IPS-11a (cell line): Measurements from ENCODE around the gene CMTM2.
"Not testable (repeated sequence)": the region's sequence is repeated elsewhere in the genome, so short reads cannot be mapped to it uniquely, and the experiment has no call there.

Experiments
- H3K4me3 ChIP-seq: one replicate; pipeline ENCODE4 v1.5.1; 2013; ENCODE audit warnings: low read depth, low read length, control low read depth

Gene CMTM2

DNA sequence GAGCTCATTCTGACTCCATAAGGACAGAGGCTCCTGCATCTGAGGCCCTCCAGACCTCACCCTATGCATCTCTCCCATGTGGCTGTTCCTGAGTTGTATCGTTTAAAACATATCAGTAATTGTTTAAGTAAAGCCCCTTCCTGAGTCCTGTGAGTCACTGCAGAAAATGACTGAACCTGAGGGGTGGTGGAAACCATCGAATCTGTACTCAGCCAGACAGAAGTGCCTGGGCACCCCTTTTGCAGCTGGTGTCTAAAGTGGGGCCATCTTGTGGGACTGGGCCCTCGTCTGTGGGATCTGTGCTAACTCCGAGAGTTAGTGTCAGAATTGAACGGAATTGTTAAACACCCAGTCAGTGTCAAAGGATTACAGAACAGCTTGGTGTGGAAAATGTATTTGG lies 50.6 kb downstream of the CMTM2 start:
- H3K4me3 ChIP-seq = no peak overlapping the region

DNA sequence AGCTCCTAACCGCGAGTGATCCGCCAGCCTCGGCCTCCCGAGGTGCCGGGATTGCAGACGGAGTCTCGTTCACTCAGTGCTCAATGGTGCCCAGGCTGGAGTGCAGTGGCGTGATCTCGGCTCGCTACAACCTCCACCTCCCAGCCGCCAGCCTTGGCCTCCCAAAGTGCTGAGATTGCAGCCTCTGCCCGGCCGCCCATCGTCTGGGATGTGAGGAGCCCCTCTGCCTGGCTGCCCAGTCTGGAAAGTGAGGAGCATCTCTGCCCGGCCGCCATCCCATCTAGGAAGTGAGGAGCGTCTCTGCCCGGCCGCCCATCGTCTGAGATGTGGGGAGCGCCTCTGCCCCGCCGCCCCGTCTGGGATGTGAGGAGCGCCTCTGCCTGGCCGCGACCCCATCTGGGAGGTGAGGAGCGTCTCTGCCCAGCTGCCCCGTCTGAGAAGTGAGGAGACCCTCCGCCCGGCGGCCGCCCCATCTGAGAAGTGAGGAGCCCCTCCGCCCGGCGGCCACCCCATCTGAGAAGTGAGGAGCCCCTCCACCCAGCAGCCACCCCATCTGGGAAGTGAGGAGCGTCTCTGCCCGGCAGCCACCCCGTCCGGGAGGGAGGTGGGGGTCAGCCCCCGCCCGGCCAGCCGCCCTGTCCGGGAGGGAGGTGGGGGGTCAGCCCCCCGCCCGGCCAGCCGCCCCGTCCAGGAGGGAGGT lies 51.4 kb downstream of the CMTM2 start:
- H3K4me3 ChIP-seq = not testable (repeated sequence)

DNA sequence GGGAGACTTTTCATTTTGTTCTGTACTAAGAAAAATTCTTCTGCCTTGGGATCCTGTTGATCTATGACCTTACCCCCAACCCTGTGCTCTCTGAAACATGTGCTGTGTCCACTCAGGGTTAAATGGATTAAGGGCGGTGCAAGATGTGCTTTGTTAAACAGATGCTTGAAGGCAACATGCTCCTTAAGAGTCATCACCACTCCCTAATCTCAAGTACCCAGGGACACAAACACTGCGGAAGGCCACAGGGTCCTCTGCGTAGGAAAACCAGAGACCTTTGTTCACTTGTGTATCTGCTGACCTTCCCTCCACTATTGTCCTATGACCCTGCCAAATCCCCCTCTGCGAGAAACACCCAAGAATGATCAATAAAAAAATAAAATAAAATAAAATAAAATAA lies 52.3 kb downstream of the CMTM2 start:
- H3K4me3 ChIP-seq = not testable (repeated sequence)

DNA sequence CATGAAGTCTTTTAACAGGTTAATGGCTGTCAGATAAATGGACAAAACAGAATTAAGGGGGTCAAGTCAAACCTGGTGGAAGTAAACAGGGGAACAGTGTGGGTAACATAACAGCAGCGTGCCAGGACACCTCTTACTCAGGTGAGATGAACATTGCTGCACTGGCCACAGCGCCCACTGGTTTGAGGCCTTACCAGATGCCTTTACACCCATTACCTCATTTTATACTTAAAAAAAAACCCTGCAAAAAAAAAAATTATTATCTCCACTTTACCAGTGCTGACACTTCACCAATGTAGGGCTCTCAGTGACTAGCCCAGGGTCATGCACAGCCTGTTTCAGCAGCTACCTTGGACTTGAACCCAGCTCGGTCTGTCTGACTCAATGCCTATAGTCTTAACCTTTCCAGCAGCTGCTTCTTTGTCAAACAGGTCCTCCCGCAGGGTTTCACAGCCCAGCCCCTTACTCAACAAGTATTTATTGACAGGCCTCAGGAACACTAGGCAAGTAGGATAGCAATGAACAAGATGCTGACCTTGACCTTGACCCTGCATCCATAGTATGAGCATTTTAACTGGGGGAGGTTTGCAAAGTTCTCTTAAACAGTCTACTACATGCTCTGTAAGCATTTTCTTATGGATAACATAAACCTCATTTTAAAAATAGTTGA lies 55.4 kb downstream of the CMTM2 start:
- no peak overlapping the region for H3K4me3 ChIP-seq

DNA sequence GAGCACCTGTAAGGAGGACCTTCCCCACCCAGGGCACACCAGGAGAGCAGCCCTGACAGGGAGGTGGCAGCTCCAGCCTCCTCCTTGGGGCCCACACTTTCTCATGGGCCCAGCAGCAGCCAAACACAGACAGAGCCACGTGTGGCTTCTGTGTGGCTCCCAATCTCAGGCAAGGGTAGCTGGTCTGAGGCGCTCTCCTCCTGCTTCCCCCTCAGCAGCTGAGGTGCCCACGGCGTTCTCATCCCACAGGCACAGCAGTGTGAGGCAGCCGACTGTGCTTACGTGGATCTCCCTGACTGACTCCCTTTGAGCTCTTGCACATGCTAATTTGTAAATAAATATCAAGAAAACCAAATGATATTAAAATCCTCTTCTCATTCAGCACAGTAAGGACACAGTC lies 56.1 kb downstream of the CMTM2 start:
- no peak overlapping the region for H3K4me3 ChIP-seq

DNA sequence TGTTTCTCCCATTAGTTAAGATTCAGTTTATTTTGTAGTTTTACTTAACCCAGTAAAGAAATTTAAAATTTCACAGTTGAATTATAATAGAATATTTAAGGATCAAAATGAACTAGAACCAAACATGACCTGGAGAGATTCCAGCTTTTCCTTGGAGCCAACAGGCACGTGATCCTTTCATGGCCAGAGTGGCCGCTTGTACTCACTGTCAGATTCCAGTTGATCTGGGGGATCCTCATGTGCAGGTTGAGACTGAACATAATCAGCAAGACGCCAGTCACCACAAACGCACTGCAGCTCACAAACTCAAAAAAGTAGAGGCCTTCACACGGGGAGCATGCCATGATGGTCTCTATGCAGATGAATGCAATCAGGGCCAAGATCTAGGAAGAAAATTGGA lies 56.9 kb downstream of the CMTM2 start:
- no peak overlapping the region for H3K4me3 ChIP-seq

DNA sequence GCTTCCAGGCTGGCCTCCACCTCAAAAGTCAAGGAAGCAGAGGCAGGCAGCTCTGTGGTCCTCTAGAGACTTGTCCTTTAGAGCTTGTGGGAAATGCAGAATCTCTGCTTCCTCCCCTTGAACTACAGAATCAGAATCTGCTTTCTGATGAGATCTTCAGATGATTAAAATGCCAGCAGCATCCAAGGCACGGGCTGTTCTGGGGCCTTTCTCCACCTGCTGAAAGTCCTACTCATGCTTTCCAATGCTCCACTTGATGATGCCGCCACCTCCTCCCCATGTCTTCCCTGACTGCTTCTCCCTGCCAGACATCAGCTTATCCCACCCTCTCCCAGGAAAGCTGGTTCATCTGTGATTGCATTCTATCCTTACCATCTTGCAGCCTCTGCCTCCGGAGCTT lies 58.5 kb downstream of the CMTM2 start:
- no peak overlapping the region for H3K4me3 ChIP-seq
